H1 (cell line): Measurements from ENCODE around the gene PPP1R15B. TPM values are rescaled to one million over a fixed set of nuclear protein-coding genes. Genes with fewer than 3 reads are reported as not detected.

ENCODE experiments used
- CHD2 ChIP-seq: IDR thresholded peaks from 2 replicates; pipeline ENCODE4 v1.6.1; 2012; ENCODE audit warnings: low read length, improper control_type of control experiment
- JUND ChIP-seq: IDR thresholded peaks from 2 replicates; pipeline ENCODE4 v1.6.1; 2011; ENCODE audit warnings: mild to moderate bottlenecking, improper control_type of control experiment, low read length
- SP2 ChIP-seq: IDR thresholded peaks from 2 replicates; pipeline ENCODE4 v1.6.1; 2012; ENCODE audit warnings: mild to moderate bottlenecking, low read length, inconsistent platforms
- TBP ChIP-seq: IDR thresholded peaks from 2 replicates; pipeline ENCODE4 v1.6.1; 2011; ENCODE audit warnings: low read depth, low read length, improper control_type of control experiment
- polyA plus RNA-seq, 7 experiments: library from polyadenylated mRNA; depleted of rRNA in 3 of 7; stranded (reverse) in 5 of 7; unstranded in 2 of 7; fragments of >200 nt in 5 of 7; fragments of 200-250 nt in 2 of 7; gene quantifications; 1 replicate in 5 of 7; 2 replicates in 1 of 7; 4 replicates in 1 of 7; pipeline versions ENCODE4 v1.2.1 to v1.2.3, GENCODE V29; 2011 to 2013; ENCODE audit warnings: missing spikeins in 2 of 7, mixed read lengths in 2 of 7
- total RNA-seq: library from RNA; stranded (reverse); fragmentation: NEBNext Ultra II Directional; extraction: Animal tissue kit (Norgen Biotek cat#: 25700); gene quantifications from 2 replicates; pipeline ENCODE4 v1.2.1, GENCODE V29; 2021

PPP1R15B gene
- total and polyA plus RNA-seq, 2 of the 8 experiments (the other 6 are each of a cell fraction or from before 2014, with no cell fraction given), result 14.4 to 72.2 TPM

GRCh38 chr1:204373911-204374310 lies 37.7 kb downstream of the PPP1R15B start (continued):
- no peak for TF ChIP-seq CHD2
- no peak for TF ChIP-seq SP2
- TF ChIP-seq JUND, result no peak
- TF ChIP-seq TBP, result no peak
